HG02759 (cell line): ENCODE results near the gene SNRPB2.
A peak's percentile ranks its signal among the peaks of the same experiment; 100 is the strongest.

ENCODE experiments used
- ATAC-seq: cut with Tn5 transposase; IDR thresholded peaks from one replicate; pipeline ENCODE4 v1.9.1; 2021; ENCODE audit warnings: mild to moderate bottlenecking, moderate library complexity; ENCODE audit not compliant: unreplicated experiment

SNRPB2 gene

GRCh38 chr20:16729565-16730460 is at the start of gene SNRPB2:
SNRPB2 (plus strand) TSS chr20:16730026; CDS start chr20:16731703, 1,677 bp downstream.
- ATAC-seq, result peak; percentile 98

DNA sequence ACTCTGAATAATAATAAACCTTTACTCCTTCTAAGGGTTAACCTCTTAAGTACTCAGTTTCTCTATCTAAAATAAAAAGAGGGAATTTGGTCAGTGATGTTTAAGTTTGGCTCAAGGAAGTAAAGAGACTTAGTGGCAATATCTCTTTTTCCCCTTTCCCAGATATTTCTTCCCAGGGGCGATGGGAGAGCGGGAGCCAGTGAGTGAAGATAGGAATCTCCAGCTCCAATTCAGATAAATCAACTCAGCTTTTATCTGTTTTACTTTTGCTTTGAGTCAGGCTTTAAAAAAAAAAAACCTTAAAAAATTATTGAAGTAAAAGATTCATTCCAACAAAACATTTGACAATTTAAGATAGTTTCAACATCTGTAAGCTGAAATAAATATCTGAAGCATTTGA is 45.4 kb upstream of the SNRPB2 start:
- ATAC-seq, result no peak

- ATAC-seq, result no peak
These were observed 39.9 kb upstream of the SNRPB2 start for GRCh38 chr20:16689906-16690305.

DNA sequence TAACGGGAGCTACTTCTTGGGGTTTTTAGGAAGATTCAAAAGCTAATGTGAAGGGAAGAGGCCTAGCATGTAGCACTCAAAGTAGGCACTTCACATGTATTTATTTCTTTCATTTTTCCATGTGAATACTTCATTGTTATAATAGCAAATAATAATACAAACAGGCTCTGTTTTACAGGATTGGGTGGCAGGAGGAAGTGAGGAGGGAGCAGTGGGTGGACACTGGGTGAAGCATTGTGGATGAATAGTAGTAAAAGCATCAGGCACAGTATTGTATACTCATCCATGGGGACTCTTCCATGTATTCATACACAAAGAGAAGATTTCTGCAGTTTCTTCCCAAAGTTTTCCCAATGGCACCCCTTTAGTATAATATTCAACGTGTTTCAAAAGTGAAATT is 38.4 kb upstream of the SNRPB2 start:
- ATAC-seq, result no peak

DNA sequence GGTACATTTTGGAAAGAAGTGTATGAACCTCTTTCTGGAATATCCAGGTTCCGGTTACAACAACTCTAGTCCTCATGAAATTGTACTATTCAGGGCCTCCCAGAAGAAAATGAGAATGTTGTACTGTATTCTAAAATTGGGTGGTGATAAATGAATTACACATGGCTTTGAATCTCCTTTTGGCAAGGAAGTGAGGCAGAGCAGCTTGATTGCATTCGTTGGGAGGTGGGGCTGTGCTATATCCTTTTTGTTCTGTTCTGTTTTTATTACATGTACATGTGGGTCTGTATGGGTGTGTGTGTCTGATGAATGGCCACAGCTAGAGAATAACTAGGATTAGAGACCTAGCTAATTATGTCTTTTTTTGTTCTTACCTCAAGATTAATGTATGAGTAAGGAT is 37.8 kb upstream of the SNRPB2 start:
- ATAC-seq, result no peak

DNA sequence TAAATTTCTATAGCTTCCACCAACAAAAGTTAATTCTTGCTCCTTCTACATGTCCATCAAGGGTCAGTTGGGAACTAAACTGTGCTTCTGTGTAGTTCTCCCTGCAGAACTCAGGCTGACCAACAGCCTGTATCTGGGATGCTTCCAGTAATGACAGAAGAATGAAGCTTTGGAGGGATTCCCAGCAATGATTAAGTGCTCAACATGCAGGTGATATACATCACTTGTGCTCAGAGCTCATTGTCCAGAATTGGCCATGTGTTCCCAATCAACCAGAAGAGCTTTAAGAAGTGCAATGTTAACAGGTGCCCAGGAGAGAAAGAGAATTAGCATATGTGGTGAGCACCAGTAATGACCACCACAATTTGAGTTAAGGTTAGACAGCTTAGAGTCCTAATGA is 37.4 kb upstream of the SNRPB2 start:
- ATAC-seq, result no peak

- ATAC-seq, result no peak
These were observed 36.5 kb upstream of the SNRPB2 start for GRCh38 chr20:16693278-16693677.

DNA sequence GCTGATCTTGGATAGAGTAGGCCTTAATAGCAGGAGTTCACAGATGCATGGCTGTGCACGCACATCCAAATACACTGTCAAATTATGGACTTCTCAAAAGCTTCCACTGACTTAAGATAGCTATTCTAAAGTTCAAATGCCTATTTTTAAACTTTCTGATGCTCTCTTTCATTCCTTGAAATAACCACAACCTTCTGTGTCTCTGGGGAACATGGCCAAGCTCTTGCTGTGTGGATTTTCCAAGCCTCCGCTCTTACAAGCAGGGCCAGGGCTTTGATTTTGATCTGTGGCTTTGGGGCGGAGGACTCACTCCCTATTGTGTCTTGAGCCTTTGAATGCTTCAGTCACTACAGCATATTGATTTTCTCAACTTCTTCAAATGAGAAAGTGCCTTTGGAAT is 35.7 kb upstream of the SNRPB2 start:
- ATAC-seq, result no peak

- no peak for ATAC-seq
These were observed 34.2 kb upstream of the SNRPB2 start for GRCh38 chr20:16695628-16696027.

GRCh38 chr20:16699293-16699692 is 30.5 kb upstream of the SNRPB2 start:
- no peak for ATAC-seq

DNA sequence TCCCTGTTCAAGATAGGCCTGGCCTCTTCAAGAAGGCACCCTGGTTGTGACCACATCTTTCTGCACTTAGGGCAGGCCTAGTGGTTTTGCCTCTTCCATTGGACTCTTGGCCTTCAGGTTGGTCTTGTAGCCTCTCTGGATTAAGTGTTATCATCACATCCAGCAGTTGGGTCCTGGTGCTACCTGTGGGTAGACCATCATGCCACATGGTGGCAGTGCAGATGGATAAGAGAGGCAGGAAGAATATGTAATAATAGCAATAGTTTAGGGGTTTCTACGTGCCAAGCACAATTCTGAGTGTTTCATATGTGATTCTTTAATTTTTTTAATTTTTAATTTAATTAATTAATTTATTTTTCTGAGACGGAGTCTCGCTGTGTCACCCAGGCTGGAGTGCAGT is 28.5 kb upstream of the SNRPB2 start:
- ATAC-seq, result peak; percentile 53

GRCh38 chr20:16703570-16703969 is 26.3 kb upstream of the SNRPB2 start:
- no peak for ATAC-seq

- peak; percentile 62 for ATAC-seq
These were observed 22.2 kb upstream of the SNRPB2 start for GRCh38 chr20:16707674-16708073.

DNA sequence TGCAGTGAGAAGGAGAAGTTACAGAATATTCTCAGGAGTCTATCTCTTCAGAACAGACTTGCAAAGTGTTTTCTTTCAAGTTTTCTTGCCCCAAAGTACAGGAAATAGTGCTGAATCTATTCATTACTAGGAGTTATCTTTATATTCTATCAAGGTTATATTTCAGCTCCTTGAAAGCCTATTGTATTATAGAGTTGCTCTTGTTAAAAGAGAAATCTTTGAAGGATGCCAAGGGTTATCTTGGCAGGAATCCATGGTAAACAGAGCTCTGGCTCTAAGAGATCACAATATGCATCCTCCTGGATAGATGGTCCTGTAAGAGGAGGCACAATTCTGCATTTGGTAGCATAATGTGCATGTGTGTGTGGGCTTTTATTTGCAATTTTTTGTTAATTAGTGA is 21.2 kb upstream of the SNRPB2 start:
- peak; percentile 9 for ATAC-seq

DNA sequence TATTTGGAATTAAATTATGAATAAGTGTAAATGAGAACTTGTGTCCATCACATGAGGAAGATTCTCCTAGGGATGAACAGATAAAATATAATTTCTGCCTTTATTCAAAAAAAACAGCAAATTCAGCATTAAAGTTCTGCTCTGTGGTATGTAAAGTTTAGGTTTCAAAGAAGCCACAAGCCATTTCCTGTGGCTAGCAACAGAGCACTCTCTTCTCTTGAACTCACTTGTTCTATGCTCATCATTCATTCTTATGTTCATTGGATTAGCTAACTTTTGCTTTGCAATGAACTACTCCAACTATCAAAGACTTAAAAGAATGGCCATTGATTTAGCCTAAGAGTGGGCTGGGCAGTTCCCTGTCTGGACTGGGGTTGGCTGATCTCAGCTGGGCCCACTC is 20.8 kb upstream of the SNRPB2 start:
- ATAC-seq, result peak; percentile 78

DNA sequence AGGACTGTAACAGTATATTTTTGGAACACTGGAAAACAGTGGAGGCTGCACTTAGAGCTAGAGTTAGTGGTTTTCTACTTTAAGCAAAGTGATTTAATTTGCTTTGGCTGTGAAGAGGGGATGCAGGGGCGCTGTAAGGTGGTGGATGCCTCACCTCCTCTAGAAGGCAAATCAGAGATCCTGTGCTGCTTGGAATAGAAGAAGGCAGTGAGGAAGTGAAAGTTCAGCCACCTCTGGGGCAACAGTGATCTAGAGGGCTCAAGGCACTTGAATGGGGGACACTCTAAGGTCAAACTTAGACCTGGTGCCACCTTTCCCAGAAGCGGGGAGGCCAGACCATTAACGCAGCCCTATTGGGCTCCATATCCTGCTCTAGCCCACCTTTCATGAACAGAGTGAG is 19.0 kb upstream of the SNRPB2 start:
- peak; percentile 50 for ATAC-seq

- no peak for ATAC-seq
These were observed 18.1 kb upstream of the SNRPB2 start for GRCh38 chr20:16711661-16712258.

DNA sequence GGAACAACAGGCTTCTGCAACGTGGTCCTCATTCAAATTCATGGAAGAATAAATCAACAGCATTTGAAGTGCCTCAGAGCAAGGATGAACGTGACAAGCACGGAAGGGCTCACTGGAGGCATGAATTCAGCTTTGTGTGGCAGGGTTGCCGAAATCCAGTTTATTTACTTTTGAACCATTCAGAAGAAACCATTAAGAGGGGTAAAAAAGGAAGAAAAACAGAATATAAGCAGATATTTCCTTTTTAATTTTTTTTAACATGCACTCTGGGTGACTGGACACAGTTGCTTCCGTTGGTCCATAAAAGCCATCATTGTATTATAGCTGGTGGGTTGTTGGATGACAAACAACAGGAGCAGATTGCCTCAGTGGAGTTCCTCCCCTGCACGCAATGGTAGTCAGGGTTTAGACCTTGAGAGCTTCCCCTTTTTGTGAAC is 17.3 kb upstream of the SNRPB2 start:
- ATAC-seq, result no peak

DNA sequence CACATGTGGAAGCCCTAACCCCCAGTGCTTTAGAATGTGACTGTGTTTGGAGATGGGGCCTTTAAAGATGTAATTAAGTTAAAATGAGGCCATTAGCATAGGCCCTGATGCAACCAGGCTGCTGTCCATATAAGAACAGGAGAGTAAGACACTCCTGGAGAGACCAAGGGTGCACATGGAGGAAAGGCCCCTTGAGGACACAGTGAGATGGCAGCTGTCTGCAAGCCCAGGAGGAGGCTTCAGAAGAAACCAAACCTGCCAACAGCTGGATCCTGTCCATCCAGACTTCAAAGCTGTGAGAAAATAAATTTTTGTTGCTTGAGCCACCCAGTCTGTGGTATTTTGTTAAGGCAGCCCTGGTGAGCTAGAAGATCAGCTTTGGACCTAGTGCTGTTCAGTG is 16.8 kb upstream of the SNRPB2 start:
- ATAC-seq, result no peak

DNA sequence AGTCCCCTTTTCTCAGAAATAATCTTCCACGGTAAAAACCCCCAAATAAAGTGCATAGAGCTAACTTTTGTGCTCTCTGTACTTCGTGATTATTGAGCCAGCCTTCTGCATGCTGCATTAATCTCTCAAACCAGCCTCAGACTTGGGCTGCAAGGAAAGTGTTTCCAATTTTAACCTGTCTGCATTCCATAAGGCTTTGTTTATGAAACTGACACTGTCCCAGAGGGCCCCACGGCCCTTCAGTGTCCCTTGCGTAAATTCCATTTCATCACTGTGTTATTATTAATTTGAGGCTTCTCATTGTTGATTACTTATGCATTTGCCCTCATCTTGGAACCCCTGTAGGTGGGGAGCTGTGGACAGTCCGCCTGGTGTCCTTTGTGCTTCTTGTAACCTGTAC is 15.6 kb upstream of the SNRPB2 start:
- ATAC-seq, result no peak

DNA sequence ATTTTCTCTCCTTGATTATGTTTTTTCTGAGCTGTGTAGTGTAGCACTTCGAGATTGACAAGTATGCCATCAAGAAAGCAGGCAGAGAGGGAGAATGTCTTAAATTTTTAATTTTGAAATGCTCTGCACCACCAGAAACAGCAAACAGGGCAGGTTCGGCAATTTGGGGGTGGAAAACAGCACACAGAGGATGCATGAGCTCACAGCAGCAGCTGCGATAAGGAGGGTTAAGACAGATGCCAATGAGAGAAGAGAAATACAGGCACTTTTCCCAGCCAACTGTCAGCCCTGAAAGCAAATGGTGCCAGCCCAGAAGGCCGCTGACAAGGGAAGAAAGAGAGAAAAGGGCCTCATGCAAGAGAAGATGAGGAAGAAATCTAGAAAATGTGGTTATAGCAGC is 15.1 kb upstream of the SNRPB2 start:
- ATAC-seq, result no peak

- no peak for ATAC-seq
These were observed 10.4 kb upstream of the SNRPB2 start for GRCh38 chr20:16719421-16719820.
